ENCODE results near the gene EFCAB6.

EFCAB6 gene

GRCh38 chr22:43845981-43846380 lies 33.9 kb upstream of the EFCAB6 start:
- no peak for DNase-seq

GRCh38 chr22:43844560-43845545 lies 32.7 kb upstream of the EFCAB6 start:
- DNase-seq: no peak

GRCh38 chr22:43843783-43844530 lies 31.9 kb upstream of the EFCAB6 start:
- no peak for DNase-seq

GRCh38 chr22:43841742-43842141 lies 29.6 kb upstream of the EFCAB6 start:
- DNase-seq: no peak

- no peak for DNase-seq
Measured at GRCh38 chr22:43840851-43841250, 28.7 kb upstream of the EFCAB6 start.

GRCh38 chr22:43840431-43840830 lies 28.3 kb upstream of the EFCAB6 start:
- no peak for DNase-seq

- DNase-seq: no peak
Measured at GRCh38 chr22:43839781-43840180, 27.7 kb upstream of the EFCAB6 start.

- no peak for DNase-seq
Measured at GRCh38 chr22:43838571-43839307, 26.6 kb upstream of the EFCAB6 start.

GRCh38 chr22:43838161-43838560 lies 26.1 kb upstream of the EFCAB6 start:
- no peak for DNase-seq

GRCh38 chr22:43837666-43838065 lies 25.6 kb upstream of the EFCAB6 start:
- DNase-seq: no peak

GRCh38 chr22:43835736-43836135 lies 23.6 kb upstream of the EFCAB6 start:
- DNase-seq: no peak

- no peak for DNase-seq
Measured at GRCh38 chr22:43835166-43835565, 23.1 kb upstream of the EFCAB6 start.

- DNase-seq: no peak
Measured at GRCh38 chr22:43833286-43834240, 21.5 kb upstream of the EFCAB6 start.

- DNase-seq: no peak
Measured at GRCh38 chr22:43832393-43833265, 20.5 kb upstream of the EFCAB6 start.

GRCh38 chr22:43831561-43832392 lies 19.7 kb upstream of the EFCAB6 start:
- no peak for DNase-seq

- no peak for DNase-seq
Measured at GRCh38 chr22:43830931-43831560, 18.9 kb upstream of the EFCAB6 start.

GRCh38 chr22:43829904-43830851 lies 18.1 kb upstream of the EFCAB6 start:
- DNase-seq: no peak
